NCI-H1092 treated with DMSO at 0.1 percent for 48 hours (cell line): ENCODE data around the gene ADGRV1.
"Not testable (repeated sequence)": the region's sequence is repeated elsewhere in the genome, so short reads cannot be mapped to it uniquely, and the experiment has no call there.

Experiments
- DNase-seq: peaks from one replicate; lab custom pipeline; 2025; lab: John Stamatoyannopoulos, UW

The ADGRV1 gene

DNA sequence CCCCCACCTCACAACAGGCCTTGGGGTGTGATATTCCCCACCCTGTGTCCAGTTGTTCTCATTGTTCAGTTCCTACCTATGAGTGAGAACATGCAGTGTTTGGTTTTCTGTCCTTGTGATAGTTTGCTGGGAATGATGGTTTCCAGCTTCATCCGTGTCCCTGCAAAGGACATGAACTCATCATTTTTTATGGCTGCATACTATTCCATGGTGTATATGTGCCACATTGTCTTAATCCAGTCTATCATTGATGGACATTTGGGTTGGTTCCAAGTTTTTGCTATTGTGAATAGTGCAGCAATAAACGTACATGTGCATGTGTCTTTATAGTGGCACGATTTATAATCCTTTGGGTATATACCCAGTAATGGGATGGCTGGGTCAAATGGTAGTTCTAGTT lies 41.7 kb downstream of the ADGRV1 start:
- DNase-seq = not testable (repeated sequence)

DNA sequence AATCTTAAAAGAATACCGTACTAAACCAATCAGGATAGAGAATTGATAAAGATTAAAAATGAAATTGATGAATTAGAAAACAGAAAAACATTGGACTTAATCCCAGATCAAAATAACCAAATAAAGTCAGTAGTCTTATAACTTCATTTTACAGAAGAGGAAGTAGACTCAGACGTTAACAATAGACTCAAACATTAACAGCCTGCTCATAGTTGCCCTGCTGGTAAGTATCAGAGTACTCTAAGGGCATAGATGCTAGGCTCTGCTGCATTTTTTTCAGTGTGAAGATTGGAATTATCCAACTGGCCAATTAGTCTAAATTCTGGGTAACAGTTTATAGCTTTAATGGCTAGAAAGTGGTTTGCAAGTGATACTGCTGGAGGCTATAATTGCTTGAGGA lies 42.9 kb downstream of the ADGRV1 start:
- no peak for DNase-seq

DNA sequence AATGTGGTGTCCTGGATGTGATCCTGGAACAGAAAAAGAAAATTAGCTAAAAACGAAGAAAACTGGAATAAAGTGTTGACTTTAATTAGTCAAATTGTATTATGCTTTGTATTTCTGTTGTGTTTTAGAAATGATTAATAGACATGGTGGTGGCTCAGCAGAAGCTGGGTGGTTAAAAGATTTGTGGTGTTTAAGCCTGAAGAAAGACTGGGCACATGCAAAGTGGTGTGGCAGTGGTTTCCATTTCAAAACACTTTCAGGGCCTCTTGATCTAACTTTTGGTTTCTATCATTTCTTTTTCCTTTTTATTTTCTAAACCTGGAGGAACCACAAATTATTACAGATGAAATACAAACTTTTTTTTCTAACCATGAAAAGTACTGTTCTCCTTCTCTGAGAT lies 44.1 kb downstream of the ADGRV1 start:
- no peak for DNase-seq

DNA sequence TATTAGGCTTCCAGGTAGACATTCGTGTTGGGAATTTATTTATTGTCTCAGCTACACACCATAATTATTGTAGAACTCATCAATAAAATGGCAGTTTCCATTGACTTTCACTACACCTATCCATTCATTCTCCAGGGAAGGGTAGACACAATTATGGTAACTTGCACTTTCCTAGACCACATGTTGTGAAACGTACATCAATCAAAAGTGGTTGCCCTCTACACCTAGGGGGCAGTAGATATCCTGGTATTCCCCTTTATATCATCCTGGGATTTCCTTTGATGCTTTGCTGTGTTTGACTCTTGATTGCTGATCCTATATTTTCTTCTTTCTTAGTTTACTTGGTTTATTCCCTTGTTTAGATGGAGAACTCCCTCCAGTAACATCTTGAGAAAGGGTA lies 47.9 kb downstream of the ADGRV1 start:
- DNase-seq = no peak

DNA sequence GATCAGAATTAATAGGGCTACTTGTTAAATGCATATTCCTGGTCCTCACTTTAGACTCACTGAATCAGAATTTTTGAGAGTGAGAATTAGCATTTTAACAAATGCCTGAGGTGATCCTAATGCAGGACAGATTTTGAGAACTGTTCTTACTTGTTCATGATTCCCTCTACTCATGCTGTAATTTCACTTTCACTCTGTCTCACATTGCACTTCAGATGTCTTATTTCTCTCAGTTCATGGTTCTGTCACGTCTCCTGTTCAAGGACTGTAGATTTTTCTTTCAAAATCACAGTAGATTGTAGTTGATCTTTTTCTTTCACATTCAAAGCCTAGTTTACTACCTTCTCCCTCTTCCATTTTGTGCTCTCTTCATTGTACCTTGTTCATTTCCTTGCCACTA lies 54.3 kb downstream of the ADGRV1 start:
- no peak for DNase-seq

DNA sequence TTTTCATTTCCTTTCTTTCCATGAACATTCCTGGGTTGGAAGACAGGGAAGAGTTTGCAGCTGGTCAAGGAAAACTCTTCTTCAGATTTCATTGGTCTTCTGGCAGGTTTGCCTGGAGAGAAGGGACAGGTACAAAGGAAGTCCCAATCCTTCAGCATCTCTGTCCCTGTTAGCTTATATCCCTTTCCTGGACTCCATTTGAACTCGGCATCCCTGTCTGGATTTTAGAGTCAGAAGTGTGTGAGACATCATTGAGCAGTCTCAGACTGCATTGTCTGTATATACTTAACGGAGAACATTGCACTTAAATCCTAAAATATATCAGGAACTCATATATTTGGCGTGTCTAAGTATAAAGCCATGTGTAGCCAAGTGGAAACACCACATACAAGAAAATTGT lies 54.9 kb downstream of the ADGRV1 start:
- DNase-seq = no peak

DNA sequence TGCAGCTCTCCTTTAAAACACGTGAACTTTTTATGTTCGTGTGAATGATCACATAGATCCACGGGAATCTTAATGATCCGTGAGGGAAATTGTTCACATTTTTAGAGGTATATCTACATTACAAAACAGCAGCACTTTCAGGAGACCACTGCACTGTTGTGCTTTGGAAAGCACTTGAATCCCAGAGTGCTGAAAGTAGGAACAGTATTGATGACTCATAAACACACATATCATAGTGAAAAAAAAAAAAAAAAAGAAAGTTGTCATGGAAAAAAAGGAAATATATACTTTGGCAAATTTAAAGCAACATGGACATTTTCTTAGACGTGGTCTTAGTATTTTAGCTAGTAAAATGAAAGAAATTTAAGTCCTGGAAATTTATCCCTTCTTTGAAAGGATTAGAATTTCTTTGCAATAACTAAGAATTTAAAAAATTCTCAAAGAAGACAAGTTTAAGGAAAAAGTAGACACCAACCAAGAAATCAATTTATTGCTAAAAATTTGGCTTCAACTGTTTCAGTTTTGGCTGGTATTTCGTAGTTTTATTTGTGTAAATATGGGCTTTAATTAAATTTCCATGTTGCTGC lies 55.4 kb downstream of the ADGRV1 start:
- no peak for DNase-seq

DNA sequence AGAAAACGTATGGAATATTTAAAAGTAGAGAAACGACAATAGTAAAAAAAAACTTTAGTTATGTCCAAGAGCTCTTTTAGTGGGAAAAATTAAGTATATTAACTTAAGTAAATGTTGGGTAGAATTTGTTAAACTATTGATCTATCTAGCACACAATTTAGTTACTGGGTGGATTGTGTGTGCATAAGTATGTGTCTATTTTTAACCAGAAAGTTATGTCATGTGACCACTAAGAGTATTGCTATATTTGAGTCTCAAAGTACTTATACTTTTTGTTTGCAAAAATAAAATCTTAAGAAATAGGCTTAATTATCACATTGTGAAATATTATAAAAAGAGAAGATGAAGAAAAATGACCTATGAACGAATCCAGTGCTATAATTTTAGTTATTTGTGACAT lies 56.8 kb downstream of the ADGRV1 start:
- DNase-seq = no peak

DNA sequence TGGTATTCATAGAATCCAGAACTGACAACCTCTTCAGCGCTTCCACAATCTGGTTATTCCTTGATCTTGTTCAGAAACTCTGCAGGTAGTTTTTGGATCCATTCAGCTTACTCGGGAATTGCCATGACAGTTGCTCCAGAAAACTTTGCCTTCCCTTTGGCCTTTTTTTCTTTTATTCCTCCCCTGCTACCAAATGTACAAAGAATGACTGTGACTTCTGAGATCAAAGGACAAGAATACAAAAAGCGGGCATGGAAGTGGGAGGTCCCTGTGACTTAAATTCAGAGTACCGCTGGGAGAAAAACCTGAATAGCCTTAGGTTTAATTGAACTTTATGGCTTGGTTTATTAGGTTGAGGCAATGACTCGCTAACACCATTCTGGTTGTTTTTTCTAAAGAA lies 59.5 kb downstream of the ADGRV1 start:
- no peak for DNase-seq

DNA sequence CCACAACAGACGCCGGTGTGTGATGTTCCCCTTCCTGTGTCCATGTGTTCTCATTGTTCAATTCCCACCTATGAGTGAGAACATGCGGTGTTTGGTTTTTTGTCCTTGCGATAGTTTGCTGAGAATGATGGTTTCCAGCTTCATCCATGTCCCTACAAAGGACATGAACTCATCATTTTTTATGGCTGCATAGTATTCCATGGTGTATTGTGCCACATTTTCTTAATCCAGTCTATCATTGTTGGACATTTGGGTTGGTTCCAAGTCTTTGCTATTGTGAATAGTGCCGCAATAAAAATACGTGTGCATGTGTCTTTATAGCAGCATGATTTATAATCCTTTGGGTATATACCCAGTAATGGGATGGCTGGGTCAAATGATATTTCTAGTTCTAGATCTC lies 61.2 kb downstream of the ADGRV1 start:
- not testable (repeated sequence) for DNase-seq

DNA sequence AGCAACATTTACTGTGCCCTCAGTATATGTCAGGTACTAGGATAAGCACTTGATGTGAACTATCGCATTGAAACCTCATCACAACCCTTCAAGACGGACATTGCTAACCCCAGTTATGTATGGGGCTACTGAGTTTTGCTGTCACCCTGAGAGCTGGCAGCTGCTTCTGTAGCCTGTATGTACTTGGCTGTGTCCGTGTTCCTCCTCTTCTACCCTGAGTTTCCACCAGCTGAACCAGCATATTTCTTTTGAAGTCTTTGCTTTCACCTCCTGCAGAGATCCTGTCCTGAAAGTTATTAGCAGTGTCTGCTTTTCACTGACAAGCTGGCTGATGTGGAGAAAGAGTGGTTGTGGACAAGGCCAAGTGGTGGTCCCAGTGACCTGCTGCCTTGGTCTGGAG lies 63.3 kb downstream of the ADGRV1 start:
- DNase-seq = no peak

DNA sequence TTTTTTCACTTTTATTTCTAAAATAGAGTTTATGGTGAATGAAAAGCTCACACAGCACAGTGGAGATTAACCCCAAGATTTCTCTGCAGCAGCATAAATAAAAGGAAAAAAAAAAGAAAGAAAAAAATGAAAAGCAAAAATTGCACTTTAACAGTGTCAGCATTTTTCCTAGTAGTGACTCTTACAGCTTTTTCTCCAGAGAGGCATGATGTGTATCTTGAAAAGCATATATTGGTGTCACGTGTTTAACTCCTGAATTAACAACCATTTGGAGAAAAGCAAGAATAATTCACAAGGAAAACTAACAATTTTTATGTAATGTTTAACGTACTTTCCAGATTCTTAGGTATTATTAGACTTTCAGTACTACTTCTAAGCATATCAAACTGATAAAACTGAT lies 67.9 kb downstream of the ADGRV1 start:
- no peak for DNase-seq

DNA sequence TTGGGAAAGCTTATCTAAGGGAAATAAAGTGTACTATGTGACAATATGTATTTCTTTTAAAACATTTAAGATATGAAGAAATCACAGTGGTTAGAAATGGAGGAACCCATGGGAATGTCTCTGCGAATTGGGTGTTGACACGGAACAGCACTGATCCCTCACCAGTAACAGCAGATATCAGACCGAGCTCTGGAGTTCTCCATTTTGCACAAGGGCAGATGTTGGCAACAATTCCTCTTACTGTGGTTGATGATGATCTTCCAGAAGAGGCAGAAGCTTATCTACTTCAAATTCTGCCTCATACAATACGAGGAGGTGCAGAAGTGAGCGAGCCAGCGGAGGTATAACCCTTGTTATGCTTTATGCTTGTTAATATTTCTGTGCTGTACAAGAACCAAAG lies 69.9 kb downstream of the ADGRV1 start:
- DNase-seq = no peak

DNA sequence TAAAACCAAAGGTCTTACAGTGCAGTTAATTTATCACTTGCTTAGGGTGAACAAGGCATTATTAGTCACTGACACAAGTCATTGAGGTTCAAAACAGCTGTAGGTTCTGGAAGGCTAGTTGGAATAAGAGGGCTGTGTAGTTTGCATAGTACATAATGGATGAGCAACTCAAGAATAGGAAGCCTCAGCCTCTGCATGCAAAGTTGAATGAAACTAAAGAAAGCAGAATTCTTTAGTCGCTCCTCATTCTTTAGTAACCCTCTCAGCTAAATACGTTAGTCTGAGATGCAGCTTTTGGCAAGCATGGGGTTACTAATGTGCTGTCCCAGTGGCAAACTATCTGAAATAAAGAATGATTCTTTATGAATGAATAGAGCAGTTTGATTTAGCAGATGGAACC lies 74.2 kb downstream of the ADGRV1 start:
- DNase-seq = no peak

DNA sequence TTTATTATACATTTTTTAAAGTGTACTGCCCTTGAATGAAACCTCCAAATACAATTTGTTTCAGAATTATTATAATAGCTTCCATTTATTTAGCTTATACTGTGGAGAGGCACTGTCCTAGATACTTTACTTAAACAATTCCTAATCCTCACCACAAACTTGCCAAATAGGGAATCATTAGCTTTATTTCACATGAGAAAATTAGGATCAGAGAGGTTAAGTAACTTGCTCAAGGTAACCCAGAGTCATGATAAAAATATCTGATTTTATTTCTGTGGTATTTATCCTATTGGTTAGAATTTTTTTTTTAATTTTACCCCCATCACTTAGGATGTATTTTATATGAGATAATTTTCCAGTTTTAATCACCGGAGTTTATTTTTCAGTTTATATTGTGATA lies 78.4 kb downstream of the ADGRV1 start:
- DNase-seq = no peak

DNA sequence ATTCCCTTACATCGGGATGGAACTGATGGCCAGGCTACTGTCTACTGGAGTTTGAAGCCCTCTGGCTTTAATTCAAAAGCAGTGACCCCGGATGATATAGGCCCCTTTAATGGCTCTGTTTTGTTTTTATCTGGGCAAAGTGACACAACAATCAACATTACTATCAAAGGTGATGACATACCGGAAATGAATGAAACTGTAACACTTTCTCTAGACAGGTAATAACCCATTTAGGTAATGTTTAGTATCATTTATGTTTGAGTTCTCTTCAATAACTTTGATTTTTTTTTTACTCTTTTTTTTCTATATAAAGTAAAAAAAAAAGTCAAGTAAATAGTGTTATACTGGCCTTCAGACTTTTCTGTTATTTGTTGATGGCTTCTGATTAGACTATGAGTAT lies 79.1 kb downstream of the ADGRV1 start:
- no peak for DNase-seq

DNA sequence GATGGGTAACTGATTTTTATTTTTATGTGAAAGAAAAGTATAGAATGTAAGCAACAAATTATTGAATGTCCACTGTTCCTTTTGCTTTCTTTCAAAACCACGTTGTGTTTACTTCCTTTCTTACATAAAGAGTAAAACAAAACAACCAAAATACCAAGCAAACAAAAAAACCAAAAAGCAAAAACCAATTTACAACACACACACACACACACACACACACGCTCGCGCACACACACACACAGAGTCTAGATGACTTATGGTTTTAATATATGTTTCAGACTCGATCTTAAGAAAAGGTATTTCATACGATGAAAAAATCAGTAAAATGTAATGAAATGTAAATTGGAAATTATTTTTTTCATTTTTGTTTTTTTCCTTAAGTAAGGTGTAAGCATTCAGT lies 80.3 kb downstream of the ADGRV1 start:
- no peak for DNase-seq

DNA sequence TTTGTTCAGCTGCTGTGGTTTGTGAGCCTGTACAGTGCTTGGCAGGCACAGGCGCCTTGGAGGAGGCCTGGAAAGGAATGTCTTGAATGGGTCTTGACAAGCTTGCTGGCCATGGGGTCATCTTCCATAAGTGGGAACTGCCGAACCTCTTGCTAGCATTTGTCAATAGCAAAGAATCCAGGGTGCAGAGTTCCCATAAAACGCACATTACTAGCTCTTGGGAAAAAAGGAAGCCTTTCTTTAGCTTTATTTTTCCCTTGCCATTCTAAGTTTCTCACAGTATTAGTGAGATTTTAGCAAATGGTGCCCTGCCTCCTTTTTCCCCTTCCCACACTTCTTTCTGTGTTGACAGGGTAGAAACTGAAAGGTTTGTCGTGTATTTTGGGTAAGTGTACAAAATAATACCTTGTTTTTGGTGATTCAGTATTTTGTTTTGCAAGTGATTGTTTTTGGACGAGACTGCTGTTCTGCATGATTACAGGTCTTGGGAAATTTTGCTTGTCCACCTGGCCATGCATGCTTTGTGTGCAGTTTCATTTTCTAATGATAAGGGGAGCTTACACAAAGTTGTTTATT lies 82.0 kb downstream of the ADGRV1 start:
- DNase-seq = no peak

DNA sequence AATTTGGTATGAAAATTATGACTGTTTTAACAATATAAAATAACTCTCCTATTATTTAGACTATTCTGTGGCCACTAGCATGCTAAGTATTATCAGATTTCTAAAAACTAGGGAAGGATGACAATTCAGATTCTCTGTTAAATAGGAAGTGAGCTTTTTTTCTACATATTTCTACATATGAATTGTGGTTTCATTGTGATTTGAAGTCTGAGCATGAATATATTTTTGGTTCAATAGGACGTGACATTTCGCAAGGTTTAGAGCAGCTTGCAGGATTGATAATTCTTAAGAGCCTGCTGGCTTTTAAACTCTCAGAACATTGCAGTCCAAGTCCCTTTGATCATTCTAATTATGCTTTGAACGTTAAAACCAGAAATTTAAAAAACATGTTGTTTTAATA lies 82.9 kb downstream of the ADGRV1 start:
- no peak for DNase-seq

DNA sequence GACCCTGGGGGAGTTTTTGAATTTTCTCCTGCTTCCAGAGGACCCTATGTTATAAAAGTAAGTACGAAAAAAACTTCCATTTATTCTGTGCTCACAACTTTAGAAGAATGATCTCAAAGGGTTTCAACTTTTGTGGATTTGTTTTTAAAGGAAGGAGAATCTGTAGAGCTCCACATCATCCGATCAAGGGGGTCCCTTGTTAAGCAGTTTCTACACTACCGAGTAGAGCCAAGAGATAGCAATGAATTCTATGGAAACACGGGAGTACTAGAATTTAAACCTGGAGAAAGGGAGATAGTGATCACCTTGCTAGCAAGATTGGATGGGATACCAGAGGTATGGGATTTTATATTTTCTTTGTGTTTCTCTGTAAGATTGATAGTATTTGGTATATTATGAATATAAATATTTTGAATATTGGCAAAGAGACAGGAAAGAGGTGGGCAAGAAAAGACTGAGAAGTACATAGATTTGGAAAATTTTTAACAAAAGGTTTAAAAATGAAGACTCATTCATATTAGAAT lies 84.2 kb downstream of the ADGRV1 start:
- no peak for DNase-seq

DNA sequence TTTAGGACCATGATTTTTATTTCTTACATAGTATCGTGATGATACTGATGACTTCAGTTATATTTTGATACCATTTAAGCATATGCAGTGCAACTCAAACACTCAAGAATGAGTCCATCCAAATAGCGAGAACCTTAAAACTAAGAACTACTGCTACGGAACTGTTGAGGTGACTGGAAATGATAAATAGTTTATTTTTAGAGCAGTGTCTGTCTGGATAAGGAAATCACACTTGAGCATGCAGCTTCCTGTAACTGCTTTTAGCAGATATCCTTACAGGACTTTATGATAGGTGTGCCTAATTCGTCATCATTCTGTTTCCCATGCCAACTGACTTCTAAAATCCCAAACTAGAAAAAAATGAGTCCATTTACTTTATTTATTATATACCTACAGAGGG lies 85.5 kb downstream of the ADGRV1 start:
- DNase-seq = no peak

DNA sequence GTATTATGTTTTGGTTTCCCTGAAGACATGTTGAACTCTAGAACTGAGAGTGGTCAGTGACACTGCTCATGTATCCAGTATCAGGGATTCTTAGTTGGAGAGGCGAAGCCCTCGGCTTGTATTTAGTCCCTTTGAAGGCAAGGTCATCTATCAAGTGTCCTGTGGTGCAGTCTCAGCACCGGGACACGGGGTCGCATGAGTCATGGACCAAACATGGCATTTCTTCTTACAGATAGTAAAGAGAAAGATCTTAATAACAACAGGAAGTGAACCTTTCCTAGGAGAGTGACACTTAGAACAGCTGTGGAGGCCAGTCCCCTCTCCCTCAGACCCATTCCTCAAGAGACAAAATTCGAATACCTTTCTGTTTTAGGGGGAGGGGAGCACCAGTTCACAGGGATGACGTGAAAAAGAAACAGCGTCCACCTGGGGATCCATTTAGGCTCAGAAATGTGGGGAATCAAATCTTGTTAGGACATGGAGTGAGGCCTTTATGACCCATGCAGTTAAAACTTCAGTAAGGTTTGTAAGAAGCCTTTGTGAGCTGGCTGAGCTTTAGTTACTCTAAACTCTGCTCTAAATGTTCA lies 86.5 kb downstream of the ADGRV1 start:
- DNase-seq = no peak

DNA sequence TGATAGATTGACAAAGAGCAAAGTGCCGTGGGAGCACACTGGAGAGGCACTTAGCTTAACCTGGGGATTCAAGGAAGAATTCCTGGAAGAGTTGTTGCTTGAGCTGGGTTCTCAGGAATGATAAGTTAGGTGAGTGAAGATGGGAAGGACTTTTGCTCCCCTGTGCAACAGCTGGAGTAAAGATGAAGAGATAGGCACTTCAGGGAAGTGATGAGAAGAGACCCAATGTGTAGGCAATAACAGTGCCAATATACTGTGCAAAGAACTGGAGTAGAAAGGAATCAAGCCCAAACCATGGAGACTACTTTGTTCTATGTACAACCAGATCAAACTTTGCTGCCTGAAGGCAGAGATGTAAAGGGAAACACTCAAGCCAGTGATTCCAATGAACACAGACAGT lies 92.2 kb downstream of the ADGRV1 start:
- DNase-seq = no peak

DNA sequence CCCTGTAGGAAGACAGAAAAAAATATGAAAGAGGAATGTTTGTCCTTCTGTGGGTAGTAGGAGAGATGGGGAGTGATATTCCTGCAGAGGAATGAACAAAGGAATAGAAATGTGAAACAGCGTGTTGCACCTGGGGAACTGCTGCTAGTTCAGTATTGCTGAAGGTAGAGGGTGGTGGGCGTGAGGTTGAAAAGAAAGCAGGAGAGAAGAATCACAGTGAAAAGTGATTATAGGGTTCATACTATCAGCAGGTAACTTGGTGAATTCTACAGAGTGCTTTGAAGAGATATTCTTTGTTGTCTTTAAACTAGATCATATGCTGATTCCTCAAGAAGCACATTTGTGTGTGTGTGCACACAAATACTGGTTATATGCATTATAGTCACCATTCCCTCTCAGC lies 95.6 kb downstream of the ADGRV1 start:
- DNase-seq = no peak
